Measurements from ENCODE around the gene PLBD1.

Gene PLBD1, protein sequence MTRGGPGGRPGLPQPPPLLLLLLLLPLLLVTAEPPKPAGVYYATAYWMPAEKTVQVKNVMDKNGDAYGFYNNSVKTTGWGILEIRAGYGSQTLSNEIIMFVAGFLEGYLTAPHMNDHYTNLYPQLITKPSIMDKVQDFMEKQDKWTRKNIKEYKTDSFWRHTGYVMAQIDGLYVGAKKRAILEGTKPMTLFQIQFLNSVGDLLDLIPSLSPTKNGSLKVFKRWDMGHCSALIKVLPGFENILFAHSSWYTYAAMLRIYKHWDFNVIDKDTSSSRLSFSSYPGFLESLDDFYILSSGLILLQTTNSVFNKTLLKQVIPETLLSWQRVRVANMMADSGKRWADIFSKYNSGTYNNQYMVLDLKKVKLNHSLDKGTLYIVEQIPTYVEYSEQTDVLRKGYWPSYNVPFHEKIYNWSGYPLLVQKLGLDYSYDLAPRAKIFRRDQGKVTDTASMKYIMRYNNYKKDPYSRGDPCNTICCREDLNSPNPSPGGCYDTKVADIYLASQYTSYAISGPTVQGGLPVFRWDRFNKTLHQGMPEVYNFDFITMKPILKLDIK

DNA sequence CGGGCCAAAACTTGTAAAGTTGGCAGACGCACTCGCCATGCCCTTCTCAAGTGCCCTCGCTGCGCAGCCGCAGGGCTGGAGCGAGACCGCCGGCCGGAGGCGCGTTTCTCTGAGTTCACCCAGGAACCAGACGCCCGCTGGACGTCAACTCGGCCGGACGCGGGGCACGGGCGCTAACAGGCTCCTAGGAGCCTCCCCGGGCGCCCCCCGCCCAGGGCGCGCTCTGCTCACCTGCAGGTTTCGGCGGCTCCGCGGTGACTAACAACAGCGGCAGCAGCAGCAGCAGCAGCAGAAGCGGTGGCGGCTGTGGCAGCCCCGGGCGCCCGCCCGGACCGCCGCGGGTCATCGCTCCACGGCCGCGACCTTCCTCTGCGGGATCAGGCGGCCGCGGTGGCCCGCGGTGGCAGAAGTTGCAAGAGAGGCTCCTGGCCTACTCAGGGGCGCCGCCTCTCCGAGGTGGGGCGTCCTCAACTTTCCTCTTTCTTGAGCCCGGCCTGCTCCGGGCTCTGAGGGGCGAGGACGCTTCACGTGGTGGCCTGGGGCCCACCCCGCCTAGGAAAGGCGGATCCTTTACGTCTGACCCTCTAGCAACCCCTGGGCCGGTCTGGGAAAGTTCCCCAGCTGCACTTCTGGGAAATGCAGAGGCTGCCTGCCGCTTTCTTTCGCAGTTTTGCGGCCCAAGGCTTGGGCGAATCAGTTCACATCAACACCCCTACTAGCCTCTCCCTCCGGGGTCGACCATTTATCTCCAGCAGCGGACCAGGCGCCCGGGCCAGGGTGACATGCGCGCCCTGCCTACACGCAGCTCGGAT is at the start of gene PLBD1:
PLBD1 (minus strand) TSS at position 533 of the 812 bp plus-strand sequence; CDS start at position 346, 187 bp downstream.
- peak; percentile 49 for DNase-seq

DNA sequence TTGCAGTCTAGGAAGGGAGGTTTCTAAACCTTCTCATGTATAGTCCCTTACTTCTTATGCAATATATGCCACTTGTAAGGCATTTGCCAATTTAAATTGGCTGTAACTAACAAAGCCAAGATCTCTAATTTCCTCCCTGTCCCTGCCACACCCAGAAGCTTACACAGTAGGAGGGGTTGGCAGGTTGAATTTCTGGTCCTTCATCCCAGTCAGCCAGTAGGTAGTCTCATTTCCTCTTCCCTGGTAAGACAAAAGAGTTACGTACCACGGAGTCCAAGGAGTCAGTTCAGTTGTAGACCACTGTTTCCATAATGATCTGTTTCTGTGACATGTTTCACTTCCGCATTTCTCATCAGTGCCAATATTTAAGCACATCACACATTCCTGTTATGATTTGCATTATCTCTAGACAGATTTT is 47.0 kb upstream of the PLBD1 start:
- no peak for DNase-seq

DNA sequence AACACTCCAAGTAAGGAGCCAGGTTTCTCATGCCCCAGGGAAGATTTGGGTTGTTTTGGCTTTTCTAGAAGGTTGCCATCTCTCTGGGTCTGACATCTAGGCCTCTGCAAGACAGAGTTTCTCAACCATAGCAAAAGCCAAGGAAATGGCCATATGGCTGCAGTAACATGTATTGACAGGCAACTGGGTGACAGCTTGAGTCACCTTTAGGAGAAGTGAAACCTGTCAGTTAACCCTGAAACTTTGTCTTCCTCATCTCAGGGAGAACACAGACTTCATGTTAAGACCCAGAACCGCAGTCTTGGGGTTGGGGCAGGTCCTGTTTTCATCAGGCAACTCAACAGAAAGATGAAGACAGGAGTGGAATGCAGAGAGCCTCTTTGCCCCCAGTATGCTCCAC is 46.0 kb upstream of the PLBD1 start:
- no peak for DNase-seq

DNA sequence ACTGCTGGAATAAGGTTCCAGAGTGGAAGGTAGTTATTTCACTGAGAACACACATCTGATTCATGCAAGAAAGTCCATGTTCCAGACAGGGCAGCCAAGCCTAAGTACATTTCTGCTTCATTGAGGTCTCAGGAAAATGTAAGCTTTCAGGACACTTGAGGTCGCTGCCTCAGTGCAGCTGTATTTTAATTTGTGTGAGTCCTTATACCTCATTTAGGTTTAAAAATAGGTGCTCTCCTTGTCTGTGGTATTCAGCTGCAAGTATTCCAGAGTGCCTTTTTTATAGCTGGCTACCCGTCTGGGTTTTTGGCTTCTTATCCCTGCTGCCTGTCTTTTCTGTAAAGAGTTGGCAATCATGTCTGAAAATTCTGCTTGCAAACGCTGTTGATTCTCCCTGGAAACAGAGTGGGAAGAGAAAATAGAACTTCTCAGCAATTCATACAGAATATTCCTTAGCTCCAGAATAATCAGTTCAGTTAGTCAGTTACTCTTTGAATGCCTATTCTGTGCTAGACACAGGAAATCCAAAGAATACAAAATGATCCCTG is 45.3 kb upstream of the PLBD1 start:
- peak; percentile 33 for DNase-seq

DNA sequence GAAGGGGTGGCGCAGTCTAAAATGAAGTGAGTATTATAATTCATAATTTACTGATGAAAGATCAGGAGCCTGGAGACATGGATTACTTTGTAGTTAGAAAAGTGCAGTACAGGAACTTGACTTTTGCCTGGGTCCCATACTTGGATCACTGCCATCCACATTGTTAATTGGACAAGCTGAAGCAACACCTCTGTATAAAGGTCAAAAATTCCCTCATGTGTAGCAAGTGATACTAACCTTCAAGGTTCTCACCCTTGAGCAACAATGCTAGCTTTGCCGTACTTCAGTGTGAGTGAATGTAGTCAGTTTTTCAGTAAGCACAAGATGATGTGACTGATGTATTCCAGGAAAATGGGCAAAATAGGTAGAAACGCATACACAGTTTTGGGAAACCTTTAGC is 44.6 kb upstream of the PLBD1 start:
- DNase-seq = no peak

DNA sequence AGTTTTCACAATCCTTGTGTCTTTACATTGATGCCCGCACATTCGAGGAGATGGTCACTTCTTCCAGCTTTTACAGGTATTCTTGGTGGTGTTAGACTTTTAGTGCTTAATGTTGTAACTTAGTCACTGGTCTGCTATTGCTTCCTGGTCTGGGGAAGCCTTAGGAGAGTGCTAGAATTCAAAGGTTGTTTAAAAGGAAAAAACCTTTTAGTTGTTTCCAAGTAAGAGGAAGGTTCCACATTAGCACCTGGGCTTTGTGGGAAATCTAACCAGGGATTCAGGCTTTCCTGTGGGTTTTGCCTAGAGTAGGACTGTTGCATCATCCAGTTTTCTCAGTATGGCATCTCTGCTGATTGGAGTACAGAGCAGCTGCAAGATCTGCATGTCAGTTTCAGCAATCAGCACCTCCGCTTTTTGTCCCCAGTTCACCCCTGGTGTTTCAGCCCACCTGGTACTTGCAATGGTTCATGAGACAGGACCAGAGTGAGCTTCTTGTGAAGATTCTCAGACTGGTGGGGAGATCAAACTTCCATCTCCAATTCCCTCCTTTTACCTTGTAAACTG is 44.0 kb upstream of the PLBD1 start:
- DNase-seq = no peak

DNA sequence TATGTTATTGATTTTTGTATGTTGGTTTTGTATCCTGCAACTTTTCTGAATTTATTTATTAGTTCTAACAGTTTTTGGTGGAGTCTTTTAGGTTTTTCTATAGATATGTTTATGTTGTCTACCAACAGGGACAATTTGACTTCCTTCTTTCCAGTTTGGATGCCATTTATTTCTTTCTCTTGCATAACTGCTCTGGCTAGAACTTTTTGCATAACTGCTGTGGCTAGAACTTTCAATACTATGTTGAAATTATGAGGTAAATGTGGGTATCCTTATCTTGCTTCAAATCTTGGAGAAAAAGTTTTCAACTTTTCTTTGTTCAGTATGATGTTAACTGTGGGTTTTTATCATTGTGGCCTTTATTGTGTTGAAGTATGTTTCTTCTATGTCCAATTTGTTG is 39.9 kb upstream of the PLBD1 start:
- no peak for DNase-seq

DNA sequence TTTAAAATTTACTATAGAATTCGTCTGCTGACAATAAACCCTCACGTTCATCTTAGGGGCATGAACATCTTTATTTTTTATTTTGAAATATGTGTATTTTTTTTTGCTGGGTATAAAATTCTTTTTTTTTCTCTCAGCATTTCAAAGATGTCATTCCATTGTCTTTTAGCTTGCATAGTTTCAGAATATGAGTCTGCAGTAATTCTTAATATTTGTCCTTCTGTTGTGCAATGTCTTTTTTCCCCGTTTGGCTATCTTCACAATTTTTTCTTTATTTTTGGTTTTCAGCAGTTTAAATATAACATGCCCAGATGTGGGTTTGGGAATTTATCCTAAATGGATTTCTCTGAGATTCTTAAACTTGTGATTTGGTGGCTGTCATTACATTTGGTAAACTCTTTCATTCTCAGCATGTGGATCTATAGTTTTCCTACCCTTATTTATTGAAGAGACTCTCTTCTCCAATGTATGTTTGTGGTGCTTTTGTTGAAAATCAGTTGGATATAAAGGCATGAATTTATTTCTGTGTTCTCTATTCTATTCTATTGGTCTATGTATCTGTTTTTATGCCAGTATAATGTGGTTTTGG is 37.8 kb upstream of the PLBD1 start:
- DNase-seq = peak; percentile 57

DNA sequence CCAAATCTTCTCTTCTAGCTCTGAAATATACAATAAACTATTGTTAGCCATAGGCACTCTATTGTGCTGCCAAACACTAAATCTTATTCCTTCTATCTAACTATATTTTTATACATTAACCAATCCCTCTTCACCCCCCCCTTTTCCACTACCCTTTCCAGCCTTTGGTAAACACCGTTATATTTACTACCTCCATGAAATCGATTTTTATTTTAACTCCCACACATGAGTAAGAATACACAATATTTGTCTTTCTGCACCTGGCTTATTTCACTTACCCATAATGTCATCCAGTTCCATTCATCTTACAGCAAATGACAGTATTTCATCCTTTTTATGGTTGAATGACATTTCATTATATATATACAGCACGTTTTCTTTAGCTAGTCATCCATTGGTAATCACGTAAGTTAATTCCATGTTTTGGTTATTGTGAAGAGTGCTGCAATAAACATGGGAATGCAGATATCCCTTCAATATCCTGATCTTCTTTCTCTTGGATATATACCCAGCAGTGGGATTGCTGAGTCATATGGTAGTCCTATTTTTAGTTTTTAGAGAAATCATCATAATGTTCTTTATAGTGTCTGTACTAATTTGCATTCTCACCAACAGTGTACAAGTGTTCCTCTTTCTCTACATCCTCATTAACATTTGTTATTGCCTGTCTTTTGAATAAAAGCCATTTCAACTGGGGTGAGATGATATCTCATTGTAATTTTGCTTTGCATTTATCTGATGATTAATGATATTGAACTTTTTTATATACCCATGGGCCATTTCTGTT is 34.2 kb upstream of the PLBD1 start:
- peak; percentile 8 for DNase-seq

DNA sequence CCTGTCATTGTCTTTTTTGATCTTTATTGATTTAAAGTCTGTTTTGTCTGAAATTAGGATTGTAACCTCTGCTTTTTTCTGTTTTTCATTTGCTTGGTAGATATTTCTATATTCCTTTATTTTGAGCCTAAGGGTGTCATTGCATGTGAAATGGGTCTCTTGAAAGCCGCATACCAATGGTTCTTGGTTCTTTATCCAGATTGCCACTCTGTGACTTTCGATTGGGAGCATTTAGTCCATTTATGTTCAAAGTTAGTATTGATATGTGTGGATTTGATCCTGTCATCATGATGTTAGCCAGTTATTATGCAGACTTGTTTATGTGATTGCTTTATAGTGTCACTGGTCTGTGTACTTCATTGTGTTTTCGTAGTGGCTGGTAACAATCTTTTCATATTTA is 29.8 kb upstream of the PLBD1 start:
- no peak for DNase-seq

DNA sequence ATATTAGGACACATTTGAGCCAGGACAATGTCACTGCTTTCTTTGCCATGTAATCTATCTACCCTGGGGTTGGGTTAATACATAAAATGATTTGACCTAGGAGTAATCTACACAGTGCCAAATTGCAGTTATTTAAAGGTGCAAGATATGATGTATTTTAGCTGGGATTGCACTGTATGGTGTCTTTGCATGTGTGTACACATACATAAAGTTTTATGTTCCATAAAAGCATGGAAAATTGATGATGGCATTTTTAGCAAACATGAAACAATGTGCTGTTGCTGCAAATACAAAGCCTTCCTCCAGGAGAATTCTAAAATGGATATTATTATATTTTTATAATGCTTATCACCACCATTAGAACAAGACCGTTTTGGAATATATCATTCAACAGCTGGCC is 24.0 kb upstream of the PLBD1 start:
- no peak for DNase-seq

DNA sequence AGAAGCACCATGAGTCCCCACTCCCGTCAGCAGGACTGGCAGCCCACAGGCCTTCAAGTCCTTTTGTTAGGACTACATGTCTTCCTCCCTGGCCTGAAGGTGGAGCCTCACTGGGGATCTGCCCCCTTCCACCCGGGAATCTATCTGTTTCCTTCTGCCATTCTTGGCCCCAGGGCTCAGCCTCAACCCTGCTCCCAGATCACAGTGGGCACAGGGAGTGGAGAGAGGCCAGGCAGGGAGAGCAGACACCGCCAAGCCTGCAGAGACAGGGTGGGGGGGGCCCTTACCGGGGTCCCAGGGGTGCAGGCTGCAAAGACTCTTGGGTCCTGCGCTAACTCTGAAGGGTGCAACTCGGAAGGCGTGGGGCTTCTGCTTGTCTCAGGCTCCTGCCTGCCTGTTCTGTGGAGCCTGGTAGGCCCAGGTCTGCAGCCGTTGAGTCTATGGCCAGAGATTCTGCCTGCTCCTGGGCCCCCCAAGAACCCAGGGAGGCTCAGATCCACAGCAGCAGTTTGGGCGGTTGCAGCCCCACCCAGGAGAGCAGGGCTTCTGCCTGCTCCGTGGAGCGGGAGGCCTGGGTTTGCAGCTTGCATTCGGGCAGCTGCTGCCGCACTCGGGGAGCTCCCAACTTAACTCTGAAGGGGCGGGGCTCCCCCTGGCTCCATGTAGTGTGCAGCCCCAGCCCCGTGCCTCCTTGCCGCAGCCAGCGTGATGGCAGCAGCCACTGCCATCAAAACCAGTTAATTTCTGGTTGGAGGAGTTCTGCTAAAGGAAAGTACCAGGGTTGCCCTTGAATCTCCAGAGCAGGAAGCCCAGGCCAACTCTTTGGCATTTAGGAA is 21.7 kb upstream of the PLBD1 start:
- no peak for DNase-seq

DNA sequence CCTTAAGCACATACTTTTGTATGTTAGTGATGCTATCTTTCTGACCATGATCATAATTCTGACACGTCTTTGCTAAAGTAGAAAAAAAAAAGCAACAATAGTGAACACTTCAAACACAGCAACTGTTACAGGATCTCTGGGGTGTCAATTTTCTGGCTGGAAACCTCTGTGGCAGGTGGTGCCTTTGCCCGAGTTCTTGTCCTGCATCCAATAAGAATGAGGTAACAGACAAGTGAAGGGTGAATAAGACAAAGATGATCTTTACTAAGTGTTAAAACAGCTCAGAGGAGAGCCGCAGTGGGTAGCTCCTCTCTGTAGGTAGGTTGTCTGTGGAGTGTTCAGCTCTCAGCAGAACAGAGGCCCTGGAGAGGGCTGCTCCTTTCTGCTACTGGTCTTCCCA is 20.9 kb upstream of the PLBD1 start:
- DNase-seq = no peak

DNA sequence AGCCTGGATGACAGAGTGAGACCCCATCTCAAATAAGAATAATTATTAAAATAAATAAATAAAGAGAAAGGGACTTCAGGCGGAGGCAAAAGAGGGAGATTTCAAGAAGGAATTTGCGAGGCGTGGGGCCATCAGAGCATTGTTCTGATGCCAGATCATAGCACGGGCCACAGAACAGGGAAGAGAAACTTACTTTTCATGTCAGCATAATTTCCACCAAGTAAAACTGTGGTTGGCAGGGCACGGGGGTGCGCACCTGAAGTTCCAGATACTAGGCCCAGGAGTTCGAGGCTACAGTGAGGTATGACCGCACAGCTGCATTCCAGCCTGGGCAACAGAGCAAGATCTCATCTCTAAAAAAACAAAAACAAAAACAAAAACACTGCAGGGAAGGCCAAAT is 11.0 kb upstream of the PLBD1 start:
- no peak for DNase-seq

DNA sequence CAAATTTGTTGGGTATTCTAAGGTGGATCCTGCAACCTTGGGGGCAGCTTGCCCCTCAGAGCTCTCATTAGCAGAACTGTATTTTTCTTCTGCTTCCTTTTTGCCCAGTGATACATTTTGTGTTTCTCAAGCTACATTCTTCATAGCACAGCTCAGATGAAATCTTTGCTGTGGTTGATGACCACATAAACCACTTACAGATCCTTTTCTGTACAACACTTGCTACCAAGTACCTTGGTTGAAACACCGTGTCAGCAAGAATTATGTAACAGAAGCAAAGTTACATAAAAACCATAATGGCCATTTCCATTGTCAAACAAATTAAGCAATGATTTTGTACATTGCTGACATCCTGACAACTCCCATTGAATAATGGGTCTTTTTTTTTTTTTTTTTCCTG is 9.7 kb upstream of the PLBD1 start:
- no peak for DNase-seq

DNA sequence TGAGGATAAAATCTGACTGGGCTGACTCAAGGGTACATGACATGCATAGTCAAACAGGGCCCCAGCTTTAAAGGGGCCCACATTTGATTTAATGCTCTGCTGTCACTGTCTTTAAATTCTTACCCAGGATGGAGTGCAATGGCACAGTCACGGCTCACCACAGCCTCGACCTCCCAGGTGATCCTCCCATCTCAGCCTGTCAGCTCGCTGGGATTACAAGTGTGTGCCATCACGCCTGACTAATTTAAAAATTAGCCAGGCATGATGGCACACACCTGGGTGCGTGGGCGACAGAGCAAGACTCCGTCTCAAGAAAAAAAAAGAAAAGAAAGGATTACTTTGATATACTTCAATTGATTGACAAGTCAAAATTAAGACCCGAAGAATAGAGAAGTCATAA is 9.2 kb upstream of the PLBD1 start:
- DNase-seq = no peak

DNA sequence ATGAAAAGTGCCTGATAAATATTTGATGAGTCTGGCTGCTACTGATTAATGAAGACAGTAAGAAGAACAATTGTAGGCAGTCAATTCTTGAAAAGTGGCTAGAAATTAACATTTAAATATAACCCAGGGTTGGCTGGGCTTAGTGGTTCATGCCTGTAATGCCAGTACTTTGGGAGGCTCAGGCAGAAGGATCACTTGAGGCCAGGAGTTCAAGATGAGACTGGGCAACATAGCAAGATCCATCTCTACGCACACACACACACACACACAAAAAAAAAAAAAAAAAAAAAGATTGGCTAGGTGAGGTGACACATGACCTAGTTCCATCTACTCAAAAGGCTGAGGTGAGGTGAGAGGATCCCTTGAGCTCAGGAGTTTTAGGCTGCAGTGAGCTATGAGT is 7.9 kb upstream of the PLBD1 start:
- DNase-seq = no peak

DNA sequence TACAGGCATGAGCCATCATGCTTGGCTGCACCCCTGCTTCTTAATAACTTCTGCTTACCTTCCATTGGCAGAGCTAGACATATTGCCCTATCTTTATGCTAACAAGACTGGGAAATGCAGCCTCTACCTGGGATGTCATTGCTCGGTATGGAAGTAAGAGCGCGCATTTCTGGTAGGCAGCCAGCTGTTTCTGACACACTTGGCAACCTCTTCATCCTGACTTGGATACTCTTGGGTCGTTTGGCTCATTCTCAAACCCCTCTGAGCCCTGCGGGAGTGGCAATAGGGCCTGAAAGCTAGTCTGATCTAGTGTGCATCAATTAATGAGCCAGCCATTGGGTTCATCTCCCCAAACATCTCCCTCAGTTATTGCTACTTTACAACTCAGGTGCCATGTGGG is 5.4 kb upstream of the PLBD1 start:
- no peak for DNase-seq

DNA sequence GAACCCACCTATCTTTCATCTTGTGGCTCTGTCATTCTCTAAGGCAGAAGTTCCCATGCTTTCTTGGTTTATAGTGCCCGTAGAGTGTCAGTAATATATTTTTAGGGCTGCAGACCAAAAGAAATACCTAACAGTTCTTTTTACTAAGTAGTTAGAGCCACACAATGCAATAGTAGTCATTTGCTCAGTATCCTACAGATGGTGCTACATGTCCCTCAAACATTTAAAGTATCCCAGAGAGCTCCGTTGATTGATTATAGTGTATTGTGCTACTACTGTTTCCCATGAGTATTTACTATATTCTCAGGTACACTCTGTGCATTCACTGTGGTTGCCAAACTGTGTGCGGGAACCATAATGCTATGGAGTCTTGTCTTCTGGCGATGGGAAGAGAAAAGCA is 4.7 kb upstream of the PLBD1 start:
- no peak for DNase-seq

DNA sequence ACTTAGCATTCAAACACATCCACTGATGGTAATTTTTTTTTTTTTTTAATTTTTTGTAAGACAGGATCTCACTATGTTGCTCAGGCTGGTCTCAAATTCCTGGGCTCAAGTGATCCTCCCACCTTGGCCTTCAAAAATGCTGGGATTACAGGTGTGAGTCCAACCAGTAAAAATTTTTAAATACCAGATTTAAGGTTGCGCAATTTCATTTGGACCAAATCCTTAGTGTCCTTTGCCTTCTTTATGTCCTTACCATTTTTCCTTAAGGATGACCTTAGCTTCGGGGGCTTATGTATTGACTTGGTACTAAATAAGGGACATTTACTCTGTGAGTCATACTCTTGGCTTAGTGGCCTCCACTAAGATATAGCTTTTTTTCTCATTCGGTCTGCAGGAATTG is 4.1 kb upstream of the PLBD1 start:
- no peak for DNase-seq

DNA sequence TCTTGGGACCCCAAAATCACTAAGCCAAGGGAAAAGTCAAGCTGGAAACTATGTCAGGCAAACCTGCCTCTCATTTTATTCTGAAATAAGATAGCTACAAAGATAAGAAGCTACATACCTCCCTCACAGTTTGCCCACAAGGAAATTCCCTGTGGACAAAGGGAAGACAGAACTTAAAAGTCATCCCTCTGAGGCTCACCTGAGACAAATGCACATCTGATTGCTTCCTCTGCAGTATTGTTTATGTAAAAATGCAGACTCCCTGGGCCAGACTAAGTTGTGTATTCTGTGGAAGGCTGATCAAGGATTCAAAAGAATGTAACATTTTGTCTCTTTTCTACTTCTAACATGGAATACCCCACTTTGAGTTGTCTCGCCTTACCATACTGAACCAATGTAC is 2.5 kb upstream of the PLBD1 start:
- no peak for DNase-seq

Measured in NCI-H1105 treated with DMSO at 0.1 percent for 48 hours (cell line).